ENCODE data around the gene AGBL1. TPM values are rescaled to one million over a fixed set of nuclear protein-coding genes. Genes with fewer than 3 reads are reported as not detected.

Gene AGBL1
- total and polyA plus RNA-seq, 2 experiments from 2014 or later, result 0.06 to 0.11 TPM

GRCh38 chr15:86408261-86408660 lies 328.6 kb downstream of the AGBL1 start:
- no peak for DNase-seq (ENCODE audit: low read depth in 1 of 2, low spot score in 1 of 2)
- Histone ChIP-seq H3K36me3 (no peaks in the 10 kb centered on the region), H3K4me1 (ENCODE audit: low read depth) (no peaks in the 10 kb centered on the region), H3K27ac (no peak overlapping the region), H3K4me3 (no peak overlapping the region), H3K9me3 (ENCODE audit: low read depth) (no peaks in the 10 kb centered on the region), H3K27me3 (no peaks in the 10 kb centered on the region)
- TF ChIP-seq, protein P1, sequence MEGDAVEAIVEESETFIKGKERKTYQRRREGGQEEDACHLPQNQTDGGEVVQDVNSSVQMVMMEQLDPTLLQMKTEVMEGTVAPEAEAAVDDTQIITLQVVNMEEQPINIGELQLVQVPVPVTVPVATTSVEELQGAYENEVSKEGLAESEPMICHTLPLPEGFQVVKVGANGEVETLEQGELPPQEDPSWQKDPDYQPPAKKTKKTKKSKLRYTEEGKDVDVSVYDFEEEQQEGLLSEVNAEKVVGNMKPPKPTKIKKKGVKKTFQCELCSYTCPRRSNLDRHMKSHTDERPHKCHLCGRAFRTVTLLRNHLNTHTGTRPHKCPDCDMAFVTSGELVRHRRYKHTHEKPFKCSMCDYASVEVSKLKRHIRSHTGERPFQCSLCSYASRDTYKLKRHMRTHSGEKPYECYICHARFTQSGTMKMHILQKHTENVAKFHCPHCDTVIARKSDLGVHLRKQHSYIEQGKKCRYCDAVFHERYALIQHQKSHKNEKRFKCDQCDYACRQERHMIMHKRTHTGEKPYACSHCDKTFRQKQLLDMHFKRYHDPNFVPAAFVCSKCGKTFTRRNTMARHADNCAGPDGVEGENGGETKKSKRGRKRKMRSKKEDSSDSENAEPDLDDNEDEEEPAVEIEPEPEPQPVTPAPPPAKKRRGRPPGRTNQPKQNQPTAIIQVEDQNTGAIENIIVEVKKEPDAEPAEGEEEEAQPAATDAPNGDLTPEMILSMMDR (IDR thresholded peaks at IDR 0.05; ENCODE audit: low read depth, low read length), result no peak

GRCh38 chr15:86411916-86412315 lies 332.2 kb downstream of the AGBL1 start:
- Histone ChIP-seq H3K4me1 (ENCODE audit: low read depth) (no peaks in the 10 kb centered on the region), H3K9me3 (ENCODE audit: low read depth) (no peaks in the 10 kb centered on the region), H3K27ac (no peak overlapping the region), H3K4me3 (no peak overlapping the region), H3K36me3 (no peaks in the 10 kb centered on the region), H3K27me3 (no peaks in the 10 kb centered on the region)
- TF ChIP-seq, protein P1 (IDR thresholded peaks at IDR 0.05; ENCODE audit: low read depth, low read length), result no peak
- no peak for DNase-seq (ENCODE audit: low read depth in 1 of 2, low spot score in 1 of 2)

DNA sequence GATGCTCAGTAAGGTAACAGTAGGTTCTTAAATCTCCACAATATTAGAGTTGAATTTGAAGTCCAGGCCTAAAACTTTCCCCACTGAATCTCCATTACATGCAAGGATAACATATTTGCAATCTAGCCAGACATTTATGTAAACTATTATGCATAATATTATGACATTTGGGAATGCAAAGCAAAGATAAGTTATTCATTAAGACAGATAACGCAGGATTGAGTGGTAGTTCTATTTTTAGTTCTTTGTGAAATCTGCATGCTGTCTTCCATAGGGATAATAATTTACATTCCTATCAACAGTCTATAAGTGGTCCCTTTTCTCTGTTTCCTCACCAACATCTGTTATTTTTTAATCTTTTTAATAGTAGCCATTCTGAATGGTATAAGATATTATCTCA lies 333.5 kb downstream of the AGBL1 start:
- peaks cover 4% of the 10 kb centered on the region for H3K4me1 ChIP-seq (ENCODE audit: low read depth)
- no peak overlapping the region for H3K4me3 ChIP-seq
- TF ChIP-seq, protein P1 (IDR thresholded peaks at IDR 0.05; ENCODE audit: low read depth, low read length), result no peak

GRCh38 chr15:86425746-86426145 lies 346.1 kb downstream of the AGBL1 start:
- no peak for DNase-seq (ENCODE audit: low read depth in 1 of 2, low spot score in 1 of 2)
- no peaks in the 10 kb centered on the region for H3K4me1 ChIP-seq (ENCODE audit: low read depth)

More for the DNA sequence above, 333.5 kb downstream of the AGBL1 start:
- Histone ChIP-seq H3K27ac (no peak overlapping the region), H3K36me3 (no peaks in the 10 kb centered on the region), H3K27me3 (no peaks in the 10 kb centered on the region), H3K9me3 (ENCODE audit: low read depth) (no peaks in the 10 kb centered on the region)
- no peak for DNase-seq (ENCODE audit: low read depth in 1 of 2, low spot score in 1 of 2)

GRCh38 chr15:86432861-86433260 lies 353.2 kb downstream of the AGBL1 start:
- TF ChIP-seq, protein P1 (IDR thresholded peaks at IDR 0.05; ENCODE audit: low read depth, low read length), result no peak
- H3K4me1 ChIP-seq (ENCODE audit: low read depth), result no peaks in the 10 kb centered on the region
- no peak overlapping the region for H3K27ac ChIP-seq
- no peak overlapping the region for H3K4me3 ChIP-seq
- no peaks in the 10 kb centered on the region for H3K36me3 ChIP-seq
- H3K27me3 ChIP-seq, result no peaks in the 10 kb centered on the region
- H3K9me3 ChIP-seq (ENCODE audit: low read depth), result no peaks in the 10 kb centered on the region
- no peak for DNase-seq (ENCODE audit: low read depth in 1 of 2, low spot score in 1 of 2)

More at GRCh38 chr15:86425746-86426145, 346.1 kb downstream of the AGBL1 start:
- Histone ChIP-seq H3K27ac (no peak overlapping the region), H3K27me3 (no peaks in the 10 kb centered on the region), H3K4me3 (no peak overlapping the region), H3K36me3 (no peaks in the 10 kb centered on the region), H3K9me3 (ENCODE audit: low read depth) (no peaks in the 10 kb centered on the region)
- TF ChIP-seq, protein P1 (IDR thresholded peaks at IDR 0.05; ENCODE audit: low read depth, low read length), result no peak

GRCh38 chr15:86433983-86434382 lies 354.3 kb downstream of the AGBL1 start:
- Histone ChIP-seq H3K9me3 (ENCODE audit: low read depth) (no peaks in the 10 kb centered on the region), H3K36me3 (no peaks in the 10 kb centered on the region), H3K4me3 (no peak overlapping the region), H3K27ac (no peak overlapping the region), H3K4me1 (ENCODE audit: low read depth) (no peaks in the 10 kb centered on the region), H3K27me3 (no peaks in the 10 kb centered on the region)
- no peak for DNase-seq (ENCODE audit: low read depth in 1 of 2, low spot score in 1 of 2)
- TF ChIP-seq, protein P1 (IDR thresholded peaks at IDR 0.05; ENCODE audit: low read depth, low read length), result no peak

All from cardiac muscle cell (in vitro differentiated cells and primary cell).